Measurements from ENCODE around the gene KDM4B. TPM values are rescaled to one million over a fixed set of nuclear protein-coding genes. Genes with fewer than 3 reads are reported as not detected.
A peak's percentile ranks its signal among the peaks of the same experiment; 100 is the strongest.

KDM4B gene
- total and polyA plus RNA-seq, 9 of the 15 experiments (the other 6 are each of a cell fraction or from before 2014, with no cell fraction given): 0.21 to 29.9 (median 7.3) TPM

DNA sequence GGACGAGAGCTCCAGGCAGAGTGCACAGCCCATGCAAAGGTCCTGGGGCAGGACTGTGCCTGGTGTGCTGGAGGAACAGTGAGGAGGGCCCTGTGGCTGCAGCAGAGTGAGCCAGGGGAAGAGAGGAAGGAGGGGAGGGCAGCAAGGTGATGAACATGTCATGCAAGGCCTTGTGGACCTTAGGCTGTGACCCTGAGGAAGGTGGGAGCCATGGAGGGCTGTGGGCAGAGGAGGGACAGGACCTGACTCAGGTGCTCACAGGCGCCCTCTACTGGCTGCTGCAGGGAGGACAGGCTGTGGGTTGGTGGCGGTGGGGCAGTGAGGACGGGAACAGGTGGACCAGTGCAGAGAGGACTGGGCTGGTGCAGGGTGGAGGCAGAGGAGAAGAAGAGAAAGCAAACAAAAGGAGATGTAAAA is 201.4 kb downstream of the KDM4B start (continued):
- TF ChIP-seq ESRRA (IDR thresholded peaks at IDR 0.05; ENCODE audit: borderline replicate concordance, low read depth): peak; percentile 36; the same call in 1 of the 2 replicates
- TF ChIP-seq RB1 (IDR thresholded peaks at IDR 0.05; ENCODE audit: low read depth): no peak
- TF ChIP-seq JUND (IDR thresholded peaks at IDR 0.05; ENCODE audit: borderline replicate concordance, low read depth, low read length): 0 out of 2 replicates have a peak, but pooled peaks have one; percentile 14
- no peak for TF ChIP-seq JUND (tag; IDR thresholded peaks at IDR 0.05; ENCODE audit: borderline replicate concordance, low read depth, low read length)
- no peak for TF ChIP-seq KDM4B (IDR thresholded peaks at IDR 0.05; ENCODE audit: borderline replicate concordance in 2 of 2, low read depth in 1 of 2)
- TF ChIP-seq HIVEP1 (CRISPR knock-in tag; IDR thresholded peaks at IDR 0.05): no peak
- TF ChIP-seq RAD21 (CRISPR knock-in tag; conservative IDR thresholded peaks at IDR 0.05 in 1 of 2, IDR thresholded peaks at IDR 0.05 in 1 of 2): peak in 1 of 2 experiments; percentile 48; a peak in 2 of 4 replicates
- no peak for TF ChIP-seq RBM14 (IDR thresholded peaks at IDR 0.05; ENCODE audit: borderline replicate concordance, insufficient read depth, low read depth, low read length)
- TF ChIP-seq ZZZ3 (IDR thresholded peaks at IDR 0.05): no peak
- no peak for TF ChIP-seq CHD1 (IDR thresholded peaks at IDR 0.05; ENCODE audit: low read length)
- TF ChIP-seq, protein P1, sequence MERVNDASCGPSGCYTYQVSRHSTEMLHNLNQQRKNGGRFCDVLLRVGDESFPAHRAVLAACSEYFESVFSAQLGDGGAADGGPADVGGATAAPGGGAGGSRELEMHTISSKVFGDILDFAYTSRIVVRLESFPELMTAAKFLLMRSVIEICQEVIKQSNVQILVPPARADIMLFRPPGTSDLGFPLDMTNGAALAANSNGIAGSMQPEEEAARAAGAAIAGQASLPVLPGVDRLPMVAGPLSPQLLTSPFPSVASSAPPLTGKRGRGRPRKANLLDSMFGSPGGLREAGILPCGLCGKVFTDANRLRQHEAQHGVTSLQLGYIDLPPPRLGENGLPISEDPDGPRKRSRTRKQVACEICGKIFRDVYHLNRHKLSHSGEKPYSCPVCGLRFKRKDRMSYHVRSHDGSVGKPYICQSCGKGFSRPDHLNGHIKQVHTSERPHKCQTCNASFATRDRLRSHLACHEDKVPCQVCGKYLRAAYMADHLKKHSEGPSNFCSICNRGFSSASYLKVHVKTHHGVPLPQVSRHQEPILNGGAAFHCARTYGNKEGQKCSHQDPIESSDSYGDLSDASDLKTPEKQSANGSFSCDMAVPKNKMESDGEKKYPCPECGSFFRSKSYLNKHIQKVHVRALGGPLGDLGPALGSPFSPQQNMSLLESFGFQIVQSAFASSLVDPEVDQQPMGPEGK (CRISPR knock-in tag; IDR thresholded peaks at IDR 0.05; ENCODE audit: borderline replicate concordance): no peak
- TF ChIP-seq ZNF282 (CRISPR knock-in tag; IDR thresholded peaks at IDR 0.05): no peak
- no peak for TF ChIP-seq MED1 (CRISPR knock-in tag; IDR thresholded peaks at IDR 0.05; ENCODE audit: borderline replicate concordance)
- TF ChIP-seq, protein P2, sequence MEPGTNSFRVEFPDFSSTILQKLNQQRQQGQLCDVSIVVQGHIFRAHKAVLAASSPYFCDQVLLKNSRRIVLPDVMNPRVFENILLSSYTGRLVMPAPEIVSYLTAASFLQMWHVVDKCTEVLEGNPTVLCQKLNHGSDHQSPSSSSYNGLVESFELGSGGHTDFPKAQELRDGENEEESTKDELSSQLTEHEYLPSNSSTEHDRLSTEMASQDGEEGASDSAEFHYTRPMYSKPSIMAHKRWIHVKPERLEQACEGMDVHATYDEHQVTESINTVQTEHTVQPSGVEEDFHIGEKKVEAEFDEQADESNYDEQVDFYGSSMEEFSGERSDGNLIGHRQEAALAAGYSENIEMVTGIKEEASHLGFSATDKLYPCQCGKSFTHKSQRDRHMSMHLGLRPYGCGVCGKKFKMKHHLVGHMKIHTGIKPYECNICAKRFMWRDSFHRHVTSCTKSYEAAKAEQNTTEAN (CRISPR knock-in tag; IDR thresholded peaks at IDR 0.05): no peak
- TF ChIP-seq ZFP1 (CRISPR knock-in tag; IDR thresholded peaks at IDR 0.05): no peak
- no peak for TF ChIP-seq POLR2AphosphoS2 (IDR thresholded peaks at IDR 0.05; ENCODE audit: low read length)
- no peak for TF ChIP-seq CBX5 (IDR thresholded peaks at IDR 0.05; ENCODE audit: borderline replicate concordance, low read depth)
- TF ChIP-seq, protein P3, sequence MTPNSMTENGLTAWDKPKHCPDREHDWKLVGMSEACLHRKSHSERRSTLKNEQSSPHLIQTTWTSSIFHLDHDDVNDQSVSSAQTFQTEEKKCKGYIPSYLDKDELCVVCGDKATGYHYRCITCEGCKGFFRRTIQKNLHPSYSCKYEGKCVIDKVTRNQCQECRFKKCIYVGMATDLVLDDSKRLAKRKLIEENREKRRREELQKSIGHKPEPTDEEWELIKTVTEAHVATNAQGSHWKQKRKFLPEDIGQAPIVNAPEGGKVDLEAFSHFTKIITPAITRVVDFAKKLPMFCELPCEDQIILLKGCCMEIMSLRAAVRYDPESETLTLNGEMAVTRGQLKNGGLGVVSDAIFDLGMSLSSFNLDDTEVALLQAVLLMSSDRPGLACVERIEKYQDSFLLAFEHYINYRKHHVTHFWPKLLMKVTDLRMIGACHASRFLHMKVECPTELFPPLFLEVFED (CRISPR knock-in tag; conservative IDR thresholded peaks at IDR 0.05): no peak
- TF ChIP-seq CC2D1A (IDR thresholded peaks at IDR 0.05): peak; percentile 64; the same call in 1 of the 2 replicates
- TF ChIP-seq KLF16 (IDR thresholded peaks at IDR 0.05): peak; percentile 43; the same call in 1 of the 2 replicates
- no peak for TF ChIP-seq TCFL5 (CRISPR knock-in tag; conservative IDR thresholded peaks at IDR 0.05)
- TF ChIP-seq PHF8 (IDR thresholded peaks at IDR 0.05; ENCODE audit: borderline replicate concordance, low read length): no peak
- TF ChIP-seq ILK (tag; IDR thresholded peaks at IDR 0.05; ENCODE audit: borderline replicate concordance, low read depth): no peak
- TF ChIP-seq ZNF253 (CRISPR knock-in tag; conservative IDR thresholded peaks at IDR 0.05): no peak
- no peak for TF ChIP-seq NCOA6 (IDR thresholded peaks at IDR 0.05)
- TF ChIP-seq BDP1 (IDR thresholded peaks at IDR 0.05; ENCODE audit: insufficient read depth, insufficient read length): no peak
